Common myeloid progenitor, CD34-positive (primary cell): ENCODE results near the gene FAM162A.
A peak's percentile ranks its signal among the peaks of the same experiment; 100 is the strongest.

Experiments used
- CTCF ChIA-PET: fragments of 350-600 bp; sonication (Branson Sonifier 250); formaldehyde crosslinking; loops from one replicate; lab custom pipeline; 2021; ENCODE audit warnings: antibody characterized with exemption; lab: Charles Lee
- POLR2A ChIA-PET: fragments of 350-600 bp; sonication (Branson Sonifier 250); formaldehyde crosslinking; loops from one replicate; lab custom pipeline; 2021; ENCODE audit warnings: antibody characterized with exemption; lab: Charles Lee
- DNase-seq, 3 donors: peaks; one replicate each; pipeline versions ENCODE4 v3.0.0 to v3.0.0-alpha.2; 2013
- H3K27ac ChIP-seq, 2 experiments: 1 replicate in 1 of 2; 2 replicates in 1 of 2; pipeline ENCODE4 v1.7.0; 2013; ENCODE audit warnings: inconsistent platforms in 2 of 2, low read length in 2 of 2, mild to moderate bottlenecking in 2 of 2, low read depth in 1 of 2, moderate library complexity in 1 of 2; ENCODE audit not compliant: severe bottlenecking in 2 of 2, insufficient read depth in 1 of 2, poor library complexity in 1 of 2
- H3K27me3 ChIP-seq, 5 experiments: replicated peaks in 2 of 5; 1 replicate in 3 of 5; 2 replicates in 2 of 5; pipeline versions ENCODE4 v1.6.1 to v1.7.0; 2013; ENCODE audit warnings: low read length in 4 of 5, mild to moderate bottlenecking in 2 of 5, moderate library complexity in 2 of 5, inconsistent platforms in 1 of 5; ENCODE audit not compliant: insufficient read depth in 5 of 5, control insufficient read depth in 4 of 5
- H3K36me3 ChIP-seq, 4 experiments: 1 replicate in 2 of 4; 2 replicates in 2 of 4; pipeline versions ENCODE4 v1.6.1 to v1.7.0; 2013; ENCODE audit warnings: low read length in 3 of 4, control low read depth in 1 of 4, mild to moderate bottlenecking in 1 of 4; ENCODE audit not compliant: control insufficient read depth in 4 of 4, insufficient read depth in 4 of 4
- H3K4me1 ChIP-seq, 4 experiments: 1 replicate in 3 of 4; 2 replicates in 1 of 4; pipeline versions ENCODE4 v1.6.1 to v1.7.1; 2013; ENCODE audit warnings: low read length in 3 of 4, mild to moderate bottlenecking in 3 of 4, control low read depth in 1 of 4, inconsistent platforms in 1 of 4, moderate library complexity in 1 of 4; ENCODE audit not compliant: control insufficient read depth in 4 of 4, insufficient read depth in 4 of 4; ENCODE audit errors: control extremely low read depth in 1 of 4
- H3K4me3 ChIP-seq, 7 experiments: 1 replicate in 4 of 7; 2 replicates in 3 of 7; pipeline versions ENCODE4 v1.5.1 to v1.7.0; 2013; ENCODE audit warnings: mild to moderate bottlenecking in 7 of 7, low read length in 6 of 7, moderate library complexity in 6 of 7, inconsistent platforms in 2 of 7, low read depth in 2 of 7, control low read depth in 1 of 7; ENCODE audit not compliant: insufficient read depth in 4 of 7, control insufficient read depth in 1 of 7; ENCODE audit errors: extremely low read depth in 1 of 7
- H3K9me3 ChIP-seq, 5 experiments: 1 replicate in 4 of 5; 2 replicates in 1 of 5; pipeline versions ENCODE4 v1.6.1 to v1.7.1; 2013; ENCODE audit warnings: low read length in 4 of 5, mild to moderate bottlenecking in 2 of 5, inconsistent platforms in 1 of 5, low read depth in 1 of 5, moderate library complexity in 1 of 5; ENCODE audit not compliant: control insufficient read depth in 4 of 5, insufficient read depth in 2 of 5; ENCODE audit errors: control extremely low read depth in 1 of 5
- WGBS: methylation state at CpG from one replicate; pipeline ENCODE4 v1.1.5; 2013; ENCODE audit not compliant: insufficient coverage; 5-methylcytosine and 5-hydroxymethylcytosine counted together

Gene FAM162A

GRCh38 chr3:122451371-122451770 lies 67.4 kb downstream of the FAM162A start:
- no peak overlapping the region for H3K27ac ChIP-seq
- H3K36me3 ChIP-seq: peaks cover 13 to 47% (median 29%) of the 10 kb centered on the region in 4 experiments
- no peak for DNase-seq
- CTCF ChIA-PET: interaction anchor here (0.7 to 1.0 kb wide), 2 partner anchors 45 to 218 kb away, joined by 3 read pairs; no protein-coding TSS in a partner anchor
- no peaks in the 10 kb centered on the region for H3K27me3 ChIP-seq
- no peaks in the 10 kb centered on the region for H3K4me1 ChIP-seq
- POLR2A ChIA-PET: no interaction called here
- H3K4me3 ChIP-seq: no peak overlapping the region
- H3K9me3 ChIP-seq: no peaks in the 10 kb centered on the region
- no CpG with 5 or more reads among the region's 3 CpGs for WGBS

GRCh38 chr3:122456074-122456473 lies 72.1 kb downstream of the FAM162A start:
- H3K4me1 ChIP-seq: peaks cover 0 to 9% (median 1%) of the 10 kb centered on the region in 4 experiments
- no peaks in the 10 kb centered on the region for H3K27me3 ChIP-seq
- H3K9me3 ChIP-seq: no peaks in the 10 kb centered on the region
- peaks cover 19 to 58% (median 29%) of the 10 kb centered on the region in 4 experiments for H3K36me3 ChIP-seq
- CTCF ChIA-PET: interaction anchor here (3.7 kb wide), 1 partner anchor 223 kb away, joined by 20 read pairs; no protein-coding TSS in a partner anchor
- no peak overlapping the region for H3K4me3 ChIP-seq
- POLR2A ChIA-PET: no interaction called here
- no peak overlapping the region for H3K27ac ChIP-seq
- no peak for DNase-seq

GRCh38 chr3:122457706-122458105 lies 73.7 kb downstream of the FAM162A start:
- Histone ChIP-seq H3K27me3 (no peaks in the 10 kb centered on the region), H3K4me3 (no peak overlapping the region), H3K27ac (no peak overlapping the region), H3K36me3 (peaks cover 14 to 60% (median 28%) of the 10 kb centered on the region in 4 experiments), H3K4me1 (peaks cover 10 to 24% (median 13%) of the 10 kb centered on the region in 4 experiments), H3K9me3 (no peaks in the 10 kb centered on the region)
- 100% methylated on average over 2 of the region's 2 CpGs for WGBS
- DNase-seq: no peak
- ChIA-PET CTCF (interaction anchor here (0.6 to 4.1 kb wide), 11 partner anchors 11 to 387 kb away, joined by 3 to 22 read pairs (median 6); no protein-coding TSS in a partner anchor), POLR2A (no interaction called here)

- Histone ChIP-seq H3K27ac (no peak overlapping the region), H3K4me3 (no peak overlapping the region), H3K36me3 (peaks cover 11 to 53% (median 20%) of the 10 kb centered on the region in 4 experiments), H3K9me3 (no peaks in the 10 kb centered on the region), H3K27me3 (no peaks in the 10 kb centered on the region), H3K4me1 (peaks cover 10 to 26% (median 13%) of the 10 kb centered on the region in 4 experiments)
- ChIA-PET POLR2A (interaction anchor here (0.6 kb wide), 1 partner anchor 54 kb away, joined by 3 read pairs; no protein-coding TSS in a partner anchor), CTCF (interaction anchor here (0.7 to 4.1 kb wide), 15 partner anchors 9 to 220 kb away, joined by 3 to 22 read pairs (median 4); no protein-coding TSS in a partner anchor)
- DNase-seq: peak; percentile 56 to 72 (median 67)
- WGBS: 67% methylated on average over 2 of the region's 4 CpGs
Observed at GRCh38 chr3:122458992-122459391, 75.0 kb downstream of the FAM162A start.

- no peak for DNase-seq
- peaks cover 8 to 40% (median 17%) of the 10 kb centered on the region in 4 experiments for H3K36me3 ChIP-seq
- POLR2A ChIA-PET: no interaction called here
- 49% methylated on average over 2 of the region's 3 CpGs for WGBS
- H3K27ac ChIP-seq: peak overlapping the region in 1 of 2 experiments; percentile 49
- CTCF ChIA-PET: interaction anchor here (1.0 to 1.8 kb wide), 6 partner anchors 45 to 80 kb away, joined by 3 to 5 read pairs (median 4); partner anchors contain the start of gene KPNA1
- peaks cover 10 to 33% (median 13%) of the 10 kb centered on the region in 4 experiments for H3K4me1 ChIP-seq
- H3K4me3 ChIP-seq: peak overlapping the region in 1 of 7 experiments; percentile 13
- H3K27me3 ChIP-seq: no peaks in the 10 kb centered on the region
- H3K9me3 ChIP-seq: no peaks in the 10 kb centered on the region
Observed at GRCh38 chr3:122461806-122462205, 77.8 kb downstream of the FAM162A start.
